CD14-positive monocyte (primary cell): ENCODE data around the gene BHLHE41. TPM values are rescaled to one million over a fixed set of nuclear protein-coding genes. Genes with fewer than 3 reads are reported as not detected.

Experiments
- DNase-seq, 3 donors: peaks; one replicate each; pipeline ENCODE4 v3.0.0-alpha.2; 2011 to 2022
- H2AFZ ChIP-seq: 2 replicates; pipeline ENCODE4 v1.6.0; 2012; ENCODE audit warnings: mild to moderate bottlenecking, low read depth, low read length, inconsistent platforms; ENCODE audit not compliant: insufficient read depth, poor library complexity, severe bottlenecking
- H3K27ac ChIP-seq, 2 donors: 1 replicate in 1 of 2; 2 replicates in 1 of 2; pipeline ENCODE4 v1.5.1; 2012 to 2013; ENCODE audit warnings: low read length in 2 of 2, control low read depth in 1 of 2, inconsistent platforms in 1 of 2, low read depth in 1 of 2, mild to moderate bottlenecking in 1 of 2
- H3K27me3 ChIP-seq, 2 donors: one replicate each; pipeline versions ENCODE4 v1.6.0 to v1.6.1; 2011 to 2013; ENCODE audit warnings: low read length in 2 of 2; ENCODE audit not compliant: control insufficient read depth in 2 of 2, insufficient read depth in 2 of 2
- H3K36me3 ChIP-seq, 2 donors: replicated peaks in 1 of 2; 1 replicate in 1 of 2; 2 replicates in 1 of 2; pipeline versions ENCODE4 v1.5.1 to v1.6.1; 2012 to 2013; ENCODE audit warnings: low read length in 2 of 2, control low read depth in 1 of 2, inconsistent platforms in 1 of 2, mild to moderate bottlenecking in 1 of 2; ENCODE audit not compliant: insufficient read depth in 2 of 2, control insufficient read depth in 1 of 2
- H3K4me1 ChIP-seq, 2 donors: 1 replicate in 1 of 2; 2 replicates in 1 of 2; pipeline versions ENCODE4 v1.5.1 to v1.6.1; 2012 to 2013; ENCODE audit warnings: low read length in 2 of 2, control low read depth in 1 of 2, inconsistent platforms in 1 of 2, mild to moderate bottlenecking in 1 of 2, moderate library complexity in 1 of 2; ENCODE audit not compliant: insufficient read depth in 2 of 2, control insufficient read depth in 1 of 2
- H3K4me2 ChIP-seq: replicated peaks from 2 replicates; pipeline ENCODE3; 2012; ENCODE audit warnings: low read length, moderate library complexity, mild to moderate bottlenecking; ENCODE audit not compliant: poor library complexity, severe bottlenecking; ENCODE audit errors: extremely low read depth
- H3K4me3 ChIP-seq, 3 experiments: fragments of 200-600 bp in 1 of 3; sonication (generic) in 1 of 3; replicated peaks in 1 of 3; 1 replicate in 2 of 3; 2 replicates in 1 of 3; pipeline ENCODE4 v1.5.1; 2011 to 2013; ENCODE audit warnings: low read length in 3 of 3, mild to moderate bottlenecking in 3 of 3, control low read depth in 2 of 3, low read depth in 2 of 3, inconsistent platforms in 1 of 3, moderate library complexity in 1 of 3
- H3K79me2 ChIP-seq: 2 replicates; pipeline ENCODE4 v1.6.0; 2012; ENCODE audit warnings: mild to moderate bottlenecking, control low read depth, inconsistent platforms, low read length, moderate library complexity; ENCODE audit not compliant: insufficient read depth
- H3K9ac ChIP-seq: 2 replicates; pipeline ENCODE4 v1.6.0; 2017; ENCODE audit warnings: low read length, mild to moderate bottlenecking; ENCODE audit not compliant: insufficient read depth, poor library complexity, severe bottlenecking
- H3K9me3 ChIP-seq, 2 donors: replicated peaks in 1 of 2; 1 replicate in 1 of 2; 2 replicates in 1 of 2; pipeline versions ENCODE4 v1.5.1 to v1.6.1; 2012 to 2013; ENCODE audit warnings: low read length in 2 of 2, control low read depth in 1 of 2; ENCODE audit not compliant: control insufficient read depth in 1 of 2, insufficient read depth in 1 of 2
- H4K20me1 ChIP-seq: 2 replicates; pipeline ENCODE4 v1.6.0; 2012; ENCODE audit warnings: mild to moderate bottlenecking, low read length, control low read depth, moderate library complexity; ENCODE audit not compliant: insufficient read depth
- H3K27ac Mint-ChIP-seq, 7 donors: one replicate each; pipeline ENCODE4 v1.8.0; 2020; ENCODE audit warnings: mild to moderate bottlenecking in 7 of 7, mixed read lengths in 7 of 7, moderate library complexity in 6 of 7, inconsistent platforms in 2 of 7
- H3K27me3 Mint-ChIP-seq, 3 donors: one replicate each; pipeline ENCODE4 v1.8.0; 2021 to 2022; ENCODE audit warnings: low read depth in 3 of 3, mild to moderate bottlenecking in 3 of 3, mixed read lengths in 3 of 3, moderate library complexity in 3 of 3, inconsistent platforms in 1 of 3
- H3K36me3 Mint-ChIP-seq, 2 donors: one replicate each; pipeline ENCODE4 v1.8.0; 2020; ENCODE audit warnings: mixed read lengths in 2 of 2, inconsistent platforms in 1 of 2, mild to moderate bottlenecking in 1 of 2
- H3K4me1 Mint-ChIP-seq: one replicate; pipeline ENCODE4 v1.8.0; 2020; ENCODE audit warnings: mild to moderate bottlenecking, mixed read lengths
- H3K4me3 Mint-ChIP-seq, 2 donors: one replicate each; pipeline ENCODE4 v1.8.0; 2020; ENCODE audit warnings: mild to moderate bottlenecking in 2 of 2, mixed read lengths in 2 of 2, moderate library complexity in 1 of 2
- H3K9me3 Mint-ChIP-seq, 7 donors: one replicate each; pipeline ENCODE4 v1.8.0; 2020 to 2022; ENCODE audit warnings: mixed read lengths in 7 of 7, mild to moderate bottlenecking in 6 of 7, moderate library complexity in 6 of 7, inconsistent platforms in 2 of 7
- CTCF ChIP-seq: fragments of 200-600 bp; IDR thresholded peaks from one replicate; pipeline ENCODE4 v1.8.0; 2022; ENCODE audit warnings: antibody characterized with exemption, mild to moderate bottlenecking
- WGBS: methylation state at CpG from one replicate; pipeline ENCODE4 v1.1.5; 2013; ENCODE audit warnings: missing lambda C conversion rate; ENCODE audit not compliant: insufficient coverage; 5-methylcytosine and 5-hydroxymethylcytosine counted together
- intact Hi-C, 2 donors: fragments of 100-400 bp; cut with micrococcal nuclease; formaldehyde crosslinking; loops; one replicate each; pipeline versions ENCODE4 v1.15.0 to v1.15.1; 2023
- polyA plus RNA-seq, 3 donors: library from polyadenylated mRNA; depleted of rRNA in 1 of 3; unstranded in 2 of 3; stranded (reverse) in 1 of 3; fragments of 300-500 nt in 2 of 3; fragments of >200 nt in 1 of 3; fragmentation: Illumina TruSeq in 2 of 3; gene quantifications; 1 replicate in 2 of 3; 2 replicates in 1 of 3; pipeline ENCODE4 v1.2.3, GENCODE V29; 2012 to 2021

BHLHE41 gene
- polyA plus RNA-seq, 3 donors = 0.03 TPM; not detected in 2

DNA sequence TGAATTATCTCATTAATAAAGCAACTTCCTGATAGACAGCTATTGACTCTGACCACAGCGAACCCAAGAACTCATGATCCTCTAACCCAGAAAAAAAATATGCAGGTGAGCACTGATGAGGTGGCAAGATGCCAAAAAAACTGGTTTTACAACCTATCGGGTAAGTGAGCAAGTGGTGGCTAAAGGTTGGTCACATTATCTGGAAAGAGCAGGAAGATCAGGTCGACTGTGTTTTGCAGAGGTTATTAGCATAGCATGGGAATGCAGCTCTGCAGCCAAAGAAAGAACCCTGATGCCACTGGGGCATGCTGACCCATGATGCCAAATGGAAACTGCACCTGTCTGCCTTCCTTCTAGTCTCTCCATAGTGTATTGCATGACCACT lies 23.5 kb downstream of the BHLHE41 start:
- H3K27ac ChIP-seq = no peak overlapping the region
- H3K9me3 ChIP-seq = no peaks in the 10 kb centered on the region
- H4K20me1 ChIP-seq = no peaks in the 10 kb centered on the region
- Mint-ChIP-seq H3K4me1 (peaks cover 11% of the 10 kb centered on the region), H3K4me3 (no peak overlapping the region), H3K36me3 (no peaks in the 10 kb centered on the region), H3K27ac (no peak overlapping the region), H3K27me3 (no peaks in the 10 kb centered on the region), H3K9me3 (no peaks in the 10 kb centered on the region)
- no peak for DNase-seq
- H3K27me3 ChIP-seq = no peaks in the 10 kb centered on the region
- no peak overlapping the region for H2AFZ ChIP-seq
- no peak for TF ChIP-seq CTCF
- peaks cover 0 to 8% of the 10 kb centered on the region in 2 donors for H3K4me1 ChIP-seq
- no peaks in the 10 kb centered on the region for H3K79me2 ChIP-seq
- no peak overlapping the region for H3K4me2 ChIP-seq
- H3K4me3 ChIP-seq = no peak overlapping the region
- intact Hi-C loops = no loop called here
- no peaks in the 10 kb centered on the region for H3K36me3 ChIP-seq
- H3K9ac ChIP-seq = no peak overlapping the region
- WGBS = 44% methylated on average over 2 of the region's 3 CpGs

DNA sequence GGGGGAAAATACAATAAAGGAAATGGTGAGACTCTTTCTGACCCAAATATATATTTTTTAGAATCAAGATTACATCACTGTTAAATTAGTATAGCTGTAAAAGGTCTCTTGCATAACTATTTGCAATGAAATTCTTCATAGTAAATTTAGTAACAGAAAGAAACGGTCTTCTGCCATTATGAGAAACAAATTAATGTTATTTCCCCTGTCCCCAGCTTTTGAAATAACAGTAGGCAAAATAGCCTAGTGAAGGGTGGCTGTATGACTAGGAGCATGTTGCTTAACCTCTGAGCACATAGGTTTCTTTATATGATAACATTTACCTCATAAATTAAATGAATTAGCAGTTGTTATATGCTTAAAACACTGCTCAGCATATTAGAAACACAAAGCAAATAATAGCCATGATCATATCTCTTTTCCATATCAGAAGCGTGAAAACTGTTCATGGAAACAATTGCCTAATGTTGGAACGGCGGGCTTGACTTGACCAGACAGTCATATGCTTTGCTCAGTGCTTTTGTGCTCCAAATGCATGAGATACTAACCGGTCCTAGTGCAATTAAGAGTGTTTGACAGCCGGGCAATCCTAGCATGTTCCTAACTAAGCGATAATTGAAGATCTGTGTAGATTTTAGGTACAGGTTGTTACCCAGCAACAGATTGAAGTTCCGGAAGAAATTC lies 24.0 kb downstream of the BHLHE41 start:
- no peaks in the 10 kb centered on the region for H3K9me3 Mint-ChIP-seq
- H3K79me2 ChIP-seq = no peaks in the 10 kb centered on the region

More for the DNA sequence above, 24.0 kb downstream of the BHLHE41 start:
- no peaks in the 10 kb centered on the region for H3K36me3 Mint-ChIP-seq
- no peak overlapping the region for H3K4me3 ChIP-seq
- H3K27me3 Mint-ChIP-seq = no peaks in the 10 kb centered on the region
- no peaks in the 10 kb centered on the region for H3K36me3 ChIP-seq
- no peaks in the 10 kb centered on the region for H3K27me3 ChIP-seq
- H3K9ac ChIP-seq = no peak overlapping the region
- no peaks in the 10 kb centered on the region for H4K20me1 ChIP-seq
- DNase-seq = no peak
- H3K4me2 ChIP-seq = no peak overlapping the region
- H3K4me1 ChIP-seq = peaks cover 0 to 8% of the 10 kb centered on the region in 2 donors
- no peak overlapping the region for H2AFZ ChIP-seq
- WGBS = 70% methylated on average over 5 of the region's 8 CpGs
- intact Hi-C loops = no loop called here
- no peak overlapping the region for H3K4me3 Mint-ChIP-seq
- no peak overlapping the region for H3K27ac ChIP-seq
- no peak overlapping the region for H3K27ac Mint-ChIP-seq
- H3K9me3 ChIP-seq = no peaks in the 10 kb centered on the region
- peaks cover 11% of the 10 kb centered on the region for H3K4me1 Mint-ChIP-seq
- TF ChIP-seq CTCF = no peak
